Measurements from ENCODE around the gene ERBIN. TPM values are rescaled to one million over a fixed set of nuclear protein-coding genes. Genes with fewer than 3 reads are reported as not detected.
A peak's percentile ranks its signal among the peaks of the same experiment; 100 is the strongest.

The ERBIN gene
- total and polyA plus RNA-seq, 9 of the 15 experiments (the other 6 are each of a cell fraction or from before 2014, with no cell fraction given) = 11.9 to 72.8 (median 41.7) TPM

GRCh38 chr5:65970481-65971367, 44.3 kb downstream of the ERBIN start (continued):
- TF ChIP-seq ZNF518B (CRISPR knock-in tag; IDR thresholded peaks at IDR 0.05) (no peak), MECOM (CRISPR knock-in tag; IDR thresholded peaks at IDR 0.05) (peak; percentile 45; the same call in 1 of the 2 replicates), ZNF384 (IDR thresholded peaks at IDR 0.05; ENCODE audit: low read depth, low read length) (peak; percentile 88), IRF9 (tag; IDR thresholded peaks at IDR 0.05) (peak; percentile 26; the same call in 1 of the 2 replicates), THRB (CRISPR knock-in tag; conservative IDR thresholded peaks at IDR 0.05) (no peak), TAL1 (IDR thresholded peaks at IDR 0.05) (peak; percentile 56), POLR3A (IDR thresholded peaks at IDR 0.05; ENCODE audit: borderline replicate concordance, extremely low read depth, insufficient read depth, insufficient read length) (no peak), PML (IDR thresholded peaks at IDR 0.05; ENCODE audit: low read length) (no peak), CEBPB (tag; IDR thresholded peaks at IDR 0.05) (peak; percentile 59), FOXJ3 (CRISPR knock-in tag; IDR thresholded peaks at IDR 0.05) (no peak), ZNF766 (CRISPR knock-in tag; conservative IDR thresholded peaks at IDR 0.05) (no peak), NR4A1 (CRISPR knock-in tag; IDR thresholded peaks at IDR 0.05) (no peak), NR4A1 (tag; IDR thresholded peaks at IDR 0.05) (no peak), TARDBP (IDR thresholded peaks at IDR 0.05) (no peak), ZNF511 (CRISPR knock-in tag; IDR thresholded peaks at IDR 0.05) (no peak), SIX5 (IDR thresholded peaks at IDR 0.05; ENCODE audit: borderline replicate concordance in 1 of 2, insufficient read depth in 1 of 2, low read depth in 1 of 2, low read length in 2 of 2) (no peak), NFIC (IDR thresholded peaks at IDR 0.05) (no peak), ZNF124 (CRISPR knock-in tag; IDR thresholded peaks at IDR 0.05) (no peak), ZNF165 (CRISPR knock-in tag; IDR thresholded peaks at IDR 0.05; ENCODE audit: borderline replicate concordance) (no peak), TCF3 (CRISPR knock-in tag; IDR thresholded peaks at IDR 0.05) (peak; percentile 63), ZBTB7A (IDR thresholded peaks at IDR 0.05; ENCODE audit: borderline replicate concordance, control insufficient read depth, low read depth, low read length) (no peak), XRCC5 (IDR thresholded peaks at IDR 0.05; ENCODE audit: low read depth, low read length) (no peak), RBM15 (IDR thresholded peaks at IDR 0.05; ENCODE audit: insufficient read depth, low read length) (no peak)

Data from K562 (cell line).